A549 (cell line): ENCODE results near the gene PPP2R2C.

Experiments used
- CTCF ChIP-seq: fragments of >200 bp; sonication (Bioruptor Twin); formaldehyde crosslinking; IDR thresholded peaks from 3 replicates; pipeline ENCODE4 v1.5.1; 2016
- MAX ChIP-seq: IDR thresholded peaks from 2 replicates; pipeline ENCODE4 v1.6.1; 2012
- POLR2A ChIP-seq: IDR thresholded peaks from 2 replicates; pipeline ENCODE4 v1.6.1; 2012; ENCODE audit warnings: mild to moderate bottlenecking, low read length

- TF ChIP-seq POLR2A (no peak), MAX (no peak), CTCF (no peak)
Measured at GRCh38 chr4:6422866-6423265, 49.5 kb downstream of the PPP2R2C start.
